Mammary epithelial cell (primary cell): Measurements from ENCODE around the gene ADARB1.

Source experiments
- CTCF ChIP-seq, 2 donors: IDR thresholded peaks in 1 of 2; conservative IDR thresholded peaks in 1 of 2; 2 replicates each; pipeline ENCODE4 v1.5.1; 2011 to 2012; ENCODE audit warnings: inconsistent platforms in 2 of 2, low read length in 2 of 2, mild to moderate bottlenecking in 2 of 2, control low read depth in 1 of 2, low read depth in 1 of 2; ENCODE audit not compliant: insufficient read depth in 1 of 2; ENCODE audit errors: extremely low read depth in 1 of 2
- EZH2 ChIP-seq: IDR thresholded peaks from 2 replicates; pipeline ENCODE4 v1.6.1; 2012; ENCODE audit warnings: low read length, inconsistent platforms, borderline replicate concordance

GRCh38 chr21:45117314-45117713 lies 42.9 kb downstream of the ADARB1 start:
- no peak for TF ChIP-seq CTCF (conservative IDR thresholded peaks at IDR 0.05 in 1 of 2, IDR thresholded peaks at IDR 0.05 in 1 of 2; ENCODE audit: extremely low read depth in 1 of 2, insufficient read depth in 1 of 2, low read depth in 1 of 2, low read length in 2 of 2)
- no peak for TF ChIP-seq EZH2
